ENCODE results near the gene PPP3R1.
A peak's percentile ranks its signal among the peaks of the same experiment; 100 is the strongest.
"Not testable (repeated sequence)": the region's sequence is repeated elsewhere in the genome, so short reads cannot be mapped to it uniquely, and the experiment has no call there.

The PPP3R1 gene

DNA sequence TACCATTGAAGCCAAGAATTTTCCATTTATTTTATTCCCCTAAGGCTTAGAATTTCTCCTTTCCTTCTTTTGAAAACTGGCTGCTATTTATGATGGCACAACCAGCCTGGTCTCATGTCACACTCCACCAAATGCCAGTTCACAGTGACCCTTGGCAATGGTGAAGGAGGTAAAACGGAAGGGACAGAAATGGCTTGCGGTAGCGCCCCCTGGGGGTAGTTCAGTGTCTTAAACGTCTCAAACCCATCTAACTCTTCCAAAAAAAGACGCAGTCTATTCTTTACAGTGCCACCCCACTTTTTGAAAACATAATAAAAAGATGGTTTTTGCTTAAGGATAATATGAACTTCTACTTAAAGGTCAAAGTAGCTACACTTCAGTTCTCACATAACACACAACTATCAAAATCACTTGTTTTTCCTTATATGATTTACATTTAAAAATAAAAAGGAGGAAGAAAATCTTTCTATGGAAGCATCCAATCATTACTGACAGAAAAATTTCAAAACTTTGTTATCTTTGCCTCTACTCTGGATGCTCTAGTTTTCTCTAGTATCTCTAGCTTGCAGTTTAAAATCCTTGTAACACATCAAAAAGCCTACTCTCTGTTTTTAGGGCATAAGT, 66.7 kb downstream of the PPP3R1 start:
- DNase-seq: peak; percentile 66

DNA sequence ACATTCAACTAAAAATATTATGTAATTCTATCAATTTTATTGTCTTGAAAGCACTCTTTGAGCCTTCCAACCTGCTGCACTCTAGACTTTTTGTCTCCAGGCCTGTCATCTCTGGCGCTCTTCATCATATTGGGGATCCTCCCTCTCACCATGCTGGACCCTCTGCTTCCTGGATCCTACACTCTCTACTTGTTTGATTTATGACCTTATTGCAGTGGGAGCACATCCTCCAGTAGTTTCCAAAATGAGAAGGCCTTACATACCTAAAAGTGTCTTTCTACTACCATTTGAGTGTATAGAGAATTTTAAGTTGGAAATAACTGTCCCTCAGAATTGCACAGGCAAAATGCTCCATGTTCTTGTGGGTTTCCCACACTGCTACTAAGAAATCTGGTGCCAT, 69.4 kb downstream of the PPP3R1 start:
- no peak for DNase-seq

DNA sequence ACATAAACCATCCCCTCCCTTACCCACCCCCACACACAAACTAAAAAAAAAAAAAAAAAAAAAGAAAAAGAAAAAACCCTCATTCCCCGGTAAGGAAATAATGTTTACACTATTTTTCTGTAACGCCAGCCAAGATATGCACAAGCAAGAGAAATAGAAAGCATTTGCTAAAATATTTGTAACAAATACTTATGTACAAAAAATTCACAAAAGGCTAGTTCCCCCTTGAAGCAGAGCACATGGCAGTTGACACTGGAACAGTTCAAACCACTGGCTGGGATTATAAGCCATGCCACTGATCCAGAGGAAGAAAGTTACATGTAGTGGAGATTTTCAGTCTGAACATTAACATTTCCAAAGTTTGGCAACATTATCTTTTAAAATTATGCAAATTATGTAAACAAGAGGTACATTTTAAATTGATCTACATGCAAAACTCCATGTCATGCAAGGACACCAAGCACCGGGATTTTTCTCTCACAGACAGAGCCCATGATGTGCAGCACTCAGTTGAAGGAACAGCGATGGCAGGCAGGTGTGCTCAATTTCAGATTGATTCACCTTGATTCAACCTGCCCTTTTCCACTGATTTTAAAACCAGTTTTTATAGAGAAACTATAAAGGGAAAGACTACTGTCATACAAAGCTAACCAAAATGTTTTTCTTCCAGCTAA, 73.2 kb downstream of the PPP3R1 start:
- no peak for DNase-seq

DNA sequence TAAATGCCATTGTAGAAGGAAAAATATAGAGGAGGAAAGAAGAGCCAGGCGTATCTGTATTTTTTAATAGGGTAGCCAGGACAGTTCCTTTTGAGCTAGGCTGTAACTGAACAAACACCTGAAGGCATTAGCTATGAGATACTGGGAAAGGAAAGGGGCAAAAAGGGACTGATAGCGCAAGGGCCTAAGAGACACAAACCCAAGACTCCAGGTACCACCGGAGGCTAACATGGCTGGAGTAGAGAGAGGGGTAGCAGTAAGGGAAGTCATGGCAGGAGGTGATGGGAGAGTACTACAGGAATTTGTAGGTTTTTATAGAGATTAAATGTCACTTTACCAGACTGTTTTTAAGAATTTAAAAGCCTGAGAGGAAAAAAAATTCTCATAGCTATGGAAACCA, 73.9 kb downstream of the PPP3R1 start:
- DNase-seq: no peak

DNA sequence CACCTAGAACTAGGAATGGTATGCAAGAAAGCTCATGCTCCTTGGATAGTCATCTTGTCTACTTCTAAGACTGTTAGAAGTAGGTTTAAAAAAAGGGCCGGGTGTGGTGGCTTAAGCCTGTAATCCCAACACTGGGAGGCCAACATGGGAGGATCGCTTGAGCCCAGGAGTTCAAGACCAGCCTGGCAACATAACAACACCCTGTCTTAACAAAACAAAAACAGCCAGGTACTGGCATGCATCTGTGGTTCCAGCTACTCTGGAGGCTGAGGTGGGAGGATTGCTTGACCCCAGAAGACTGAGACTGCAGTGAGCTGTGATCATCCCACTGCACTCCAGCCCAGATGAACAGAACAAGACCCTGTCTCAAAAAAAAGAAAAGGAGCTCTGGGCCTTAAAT, 74.8 kb downstream of the PPP3R1 start:
- no peak for DNase-seq

DNA sequence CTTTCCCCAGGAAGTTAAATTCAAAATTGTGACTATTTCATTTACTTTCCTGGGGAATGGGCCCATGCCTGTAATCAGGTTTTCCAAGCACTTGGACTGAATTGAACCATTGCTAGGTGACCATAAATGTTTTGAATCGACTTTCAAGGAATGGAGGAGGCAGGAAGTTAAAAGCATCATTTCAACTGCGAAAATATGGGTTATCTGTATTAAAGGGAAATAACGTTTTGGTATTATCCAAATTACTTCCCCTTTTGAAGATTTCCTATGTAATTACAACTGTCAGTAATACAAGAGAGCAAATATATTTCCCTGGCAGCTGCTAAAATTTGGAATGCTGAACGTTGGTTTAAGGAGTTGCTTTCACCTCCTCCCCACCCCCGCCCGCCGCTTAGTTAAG, 75.7 kb downstream of the PPP3R1 start:
- DNase-seq: no peak

DNA sequence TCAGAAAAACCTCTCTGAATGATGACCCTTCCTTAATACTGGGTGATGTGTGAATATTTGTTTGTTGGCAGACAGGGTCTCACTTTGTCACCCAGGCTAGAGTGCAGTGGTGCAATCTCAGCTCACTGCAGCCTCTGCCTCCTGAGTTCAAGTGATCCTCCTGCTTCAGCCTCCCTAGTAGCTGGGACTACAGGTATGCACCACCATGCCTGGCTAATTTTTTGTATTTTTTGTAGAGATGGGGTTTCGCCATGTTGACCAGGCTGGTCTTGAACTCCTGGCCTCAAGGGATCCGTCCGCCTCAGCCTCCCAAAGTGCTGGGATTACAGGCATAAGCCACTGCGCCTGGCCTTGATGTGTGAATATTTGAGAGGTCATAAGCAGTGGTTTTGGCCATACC, 77.1 kb downstream of the PPP3R1 start:
- not testable (repeated sequence) for DNase-seq

DNA sequence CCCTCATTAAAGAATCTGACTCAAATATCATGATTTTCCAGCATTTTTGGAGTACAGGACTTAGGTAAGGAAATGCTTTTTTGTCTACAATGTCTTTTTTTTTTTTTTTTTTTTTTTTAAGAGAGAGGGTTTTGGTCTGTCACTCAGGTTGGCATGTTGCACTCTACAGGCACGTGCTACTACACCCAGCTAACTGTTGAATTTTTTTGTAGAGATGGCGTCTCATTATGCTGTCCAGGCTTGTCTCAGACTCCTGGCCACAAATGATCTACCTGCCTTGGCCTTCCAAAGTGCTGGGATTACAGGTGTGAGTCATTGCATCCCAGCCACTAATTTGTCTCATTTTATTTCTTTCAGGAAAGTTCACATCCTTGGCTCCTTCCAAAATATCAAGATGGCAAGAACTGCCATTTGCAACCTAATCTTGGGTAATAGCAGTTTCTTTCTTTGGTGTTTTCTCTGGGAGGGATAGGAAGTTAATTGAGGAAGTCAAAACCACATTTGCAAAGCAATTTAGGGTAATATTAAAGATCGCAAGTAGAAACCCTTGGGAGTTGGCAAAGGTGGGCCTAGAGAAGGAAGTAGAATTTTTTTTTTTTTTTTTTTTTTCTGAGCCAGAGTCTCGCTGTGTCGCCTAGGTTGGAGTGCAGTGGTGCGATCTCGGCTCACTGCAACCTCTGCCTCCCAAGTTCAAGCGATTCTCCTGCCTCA, 79.2 kb downstream of the PPP3R1 start:
- DNase-seq: no peak

DNA sequence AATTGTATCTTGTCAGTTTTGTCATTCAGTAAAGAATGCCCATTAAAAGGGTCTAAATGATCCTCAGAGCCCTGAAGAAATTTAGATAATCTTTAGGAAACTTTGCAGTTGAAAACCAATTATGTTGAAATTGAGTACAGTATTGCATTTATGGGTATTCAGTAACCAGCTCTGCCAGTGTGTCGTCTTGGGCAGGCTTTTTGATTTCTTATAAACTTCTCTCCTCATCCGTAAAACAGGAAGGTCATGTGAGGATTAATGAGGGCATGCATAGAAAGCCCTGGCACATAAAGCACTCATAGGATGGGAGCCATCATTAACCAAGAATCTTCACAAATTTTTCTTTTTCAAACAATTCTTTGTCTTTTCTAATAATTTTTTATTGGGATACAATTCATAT, 79.8 kb downstream of the PPP3R1 start:
- no peak for DNase-seq

DNA sequence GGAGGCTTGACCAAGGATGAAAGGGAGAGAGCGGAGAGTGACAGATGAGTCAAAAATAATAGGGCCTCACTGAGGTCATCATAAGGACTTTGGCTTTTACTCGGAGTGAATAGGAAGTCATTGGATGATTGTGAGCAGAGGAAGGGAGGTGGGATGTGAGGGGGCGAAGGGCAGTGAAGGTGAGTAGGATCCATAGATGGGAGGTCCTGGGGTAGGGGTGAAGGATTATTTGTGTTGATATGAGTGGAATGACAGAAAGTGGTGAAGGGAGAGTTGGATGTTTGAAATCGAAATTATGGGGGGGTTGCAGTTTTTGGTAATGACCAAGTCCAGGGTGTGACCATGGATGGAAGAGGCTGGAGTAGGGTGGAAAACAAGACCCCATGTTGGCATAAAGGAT, 80.6 kb downstream of the PPP3R1 start:
- DNase-seq: no peak

DNA sequence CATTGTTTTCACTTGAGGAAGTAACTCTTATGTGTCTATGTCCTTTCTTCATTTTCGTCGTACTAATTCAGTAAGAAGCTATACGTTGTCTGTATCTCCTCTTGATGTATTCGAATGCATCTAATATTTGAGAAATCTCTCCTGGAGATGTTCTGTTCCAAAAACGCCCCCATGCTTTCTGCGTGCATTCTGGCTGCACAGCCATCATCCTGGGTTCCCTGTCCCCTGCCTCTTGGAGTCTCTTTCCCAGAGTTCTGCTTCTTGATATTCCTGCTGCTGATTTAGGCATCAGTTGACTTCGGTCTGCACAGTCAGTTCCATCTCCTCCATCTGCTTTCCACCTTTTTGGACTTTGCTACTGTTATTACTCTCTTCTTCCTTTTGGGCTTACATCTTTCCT, 81.2 kb downstream of the PPP3R1 start:
- DNase-seq: no peak

DNA sequence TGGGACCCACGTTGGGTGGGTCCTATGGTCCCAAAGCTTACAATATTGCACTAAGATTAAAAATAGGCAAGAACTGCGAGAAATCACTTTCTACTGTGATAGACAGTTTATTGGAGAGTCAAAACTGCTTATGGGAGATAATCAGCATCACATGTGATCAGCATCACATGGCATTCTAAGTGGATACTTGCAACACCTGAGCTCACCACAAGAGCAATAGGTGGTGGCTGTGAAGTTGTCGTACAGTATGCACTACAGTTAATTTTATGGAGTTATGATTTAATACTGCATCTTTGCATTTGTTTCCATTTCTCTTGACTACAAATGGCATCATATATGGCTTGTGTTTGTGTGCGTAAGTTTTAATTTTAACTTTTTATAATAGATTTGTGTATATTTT, 83.0 kb downstream of the PPP3R1 start:
- no peak for DNase-seq

DNA sequence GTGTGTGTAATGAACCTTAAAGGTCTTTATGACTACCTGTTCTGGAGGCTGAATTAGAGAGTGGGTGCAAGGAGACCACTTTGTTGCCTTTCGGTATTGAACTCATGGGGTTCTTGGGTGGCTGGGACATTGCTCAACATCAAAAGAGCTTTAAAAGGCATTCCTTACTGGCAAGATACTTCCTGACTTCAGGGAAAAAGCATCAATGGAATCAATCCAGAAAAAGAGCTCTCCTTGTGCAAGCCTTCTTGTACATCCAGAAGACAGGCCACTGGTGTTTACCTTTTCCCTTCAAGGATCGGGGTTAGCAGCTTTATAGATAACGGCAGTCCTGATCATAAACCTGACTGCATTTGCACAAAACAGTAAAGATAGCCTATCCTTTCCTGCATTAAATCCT, 85.1 kb downstream of the PPP3R1 start:
- DNase-seq: no peak

DNA sequence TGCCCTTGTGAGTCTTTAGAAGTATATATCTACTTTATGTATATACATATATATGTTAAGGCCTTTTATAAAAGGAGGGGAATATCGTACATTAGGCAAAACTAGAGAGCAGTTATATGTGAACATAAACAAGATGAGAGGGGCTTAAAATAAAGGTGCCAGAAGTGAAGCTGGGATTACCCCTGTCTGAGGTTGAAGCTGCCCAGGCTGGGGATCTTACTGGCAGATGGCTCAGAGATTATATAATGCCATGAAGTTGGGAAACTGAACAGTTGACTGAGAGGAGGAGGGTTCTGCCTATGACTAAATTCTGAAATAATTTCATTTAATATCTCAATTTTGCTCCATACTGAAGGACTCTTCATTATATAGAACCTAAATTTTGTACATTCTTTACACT, 88.7 kb downstream of the PPP3R1 start:
- no peak for DNase-seq

DNA sequence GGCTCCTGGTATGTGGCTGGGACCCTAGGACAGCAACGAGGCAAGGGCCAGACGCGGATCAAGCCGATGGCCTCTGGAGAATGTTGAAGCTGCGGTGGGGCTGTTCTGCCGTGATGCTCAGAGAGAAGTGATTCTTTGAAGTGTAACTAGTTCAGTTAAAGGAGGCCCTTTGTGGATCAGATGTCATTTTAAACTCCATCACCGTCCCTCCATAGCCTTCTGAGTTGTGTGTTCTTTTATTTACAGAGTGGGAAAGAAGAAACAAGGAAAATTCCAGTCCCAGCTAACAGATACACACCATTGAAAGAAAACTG, 94.2 kb downstream of the PPP3R1 start:
- DNase-seq: no peak

DNA sequence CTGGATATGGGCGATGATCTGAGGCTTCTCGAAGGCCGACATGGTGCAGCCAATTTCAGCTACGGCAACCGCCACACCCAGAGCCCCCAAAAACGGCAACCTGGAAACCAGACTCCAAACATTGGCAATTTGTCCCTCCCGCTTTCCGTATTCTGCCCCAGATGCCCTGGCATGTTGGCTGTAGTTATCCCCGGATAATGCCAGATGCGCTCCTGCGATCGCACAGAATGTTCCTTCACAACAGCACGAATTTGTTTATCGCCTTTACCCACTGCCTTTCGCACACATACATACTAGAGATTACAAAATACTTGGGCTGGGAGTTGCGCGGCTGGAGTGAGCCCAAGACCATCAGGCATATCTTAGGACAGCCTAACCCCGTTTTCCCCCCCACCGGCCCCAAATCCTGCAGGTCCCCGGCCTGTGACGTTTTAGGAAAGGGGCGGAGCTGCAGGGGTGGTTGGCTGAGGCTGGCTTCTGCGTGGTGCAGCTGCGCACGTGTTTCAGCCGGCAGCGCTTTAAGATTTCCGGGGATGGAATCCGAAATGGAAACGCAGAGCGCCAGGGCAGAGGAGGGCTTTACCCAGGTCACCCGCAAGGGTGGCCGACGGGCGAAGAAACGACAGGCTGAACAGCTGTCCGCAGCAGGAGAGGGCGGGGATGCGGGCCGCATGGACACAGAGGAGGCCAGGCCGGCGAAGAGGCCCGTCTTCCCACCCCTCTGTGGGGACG, 94.8 kb downstream of the PPP3R1 start, which contains the start of gene PNO1:
TSS of gene PNO1 (plus strand) at position 487 of the 732 bp plus-strand sequence. CDS start at position 534, 47 bp downstream.
- DNase-seq: peak; percentile 97

DNA sequence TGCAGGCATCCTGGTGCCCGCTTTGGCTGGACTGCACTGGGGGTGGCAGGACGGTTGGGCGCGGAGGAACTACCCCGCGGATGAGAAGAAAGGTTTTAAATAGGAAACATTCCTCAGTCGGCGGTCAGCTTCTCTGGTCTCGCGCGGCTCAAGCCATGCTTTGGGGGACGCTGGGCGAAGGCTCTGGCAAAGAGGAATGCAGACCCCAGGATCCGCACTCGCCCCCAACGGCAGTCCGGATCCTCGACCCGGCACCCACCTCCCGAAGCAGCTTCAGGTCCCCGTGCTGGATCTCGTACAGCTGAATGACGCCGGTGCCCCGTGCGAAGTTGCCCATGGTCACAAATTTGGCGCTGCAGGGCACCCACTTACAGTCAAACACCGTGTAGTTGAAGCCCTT, 95.3 kb downstream of the PPP3R1 start:
- no peak for DNase-seq

DNA sequence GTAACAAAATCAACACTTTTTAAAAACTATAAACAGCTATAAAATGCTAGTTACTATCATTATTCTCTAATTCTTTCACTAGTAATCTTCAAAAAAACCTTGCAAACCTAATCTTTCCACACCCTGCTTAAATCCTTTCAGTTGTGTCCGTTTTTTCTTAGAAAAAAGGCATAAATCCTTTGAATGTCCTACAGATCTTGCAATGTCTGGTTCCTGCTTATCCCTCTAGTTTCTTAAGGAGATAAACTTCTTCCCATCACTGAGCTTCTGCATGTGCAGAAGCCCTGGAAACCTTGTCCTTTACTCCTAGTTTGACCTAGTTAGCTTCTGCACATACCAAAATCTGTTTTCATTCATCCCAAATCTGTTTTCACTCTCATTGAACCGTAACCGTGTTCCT, 95.9 kb downstream of the PPP3R1 start:
- no peak for DNase-seq

DNA sequence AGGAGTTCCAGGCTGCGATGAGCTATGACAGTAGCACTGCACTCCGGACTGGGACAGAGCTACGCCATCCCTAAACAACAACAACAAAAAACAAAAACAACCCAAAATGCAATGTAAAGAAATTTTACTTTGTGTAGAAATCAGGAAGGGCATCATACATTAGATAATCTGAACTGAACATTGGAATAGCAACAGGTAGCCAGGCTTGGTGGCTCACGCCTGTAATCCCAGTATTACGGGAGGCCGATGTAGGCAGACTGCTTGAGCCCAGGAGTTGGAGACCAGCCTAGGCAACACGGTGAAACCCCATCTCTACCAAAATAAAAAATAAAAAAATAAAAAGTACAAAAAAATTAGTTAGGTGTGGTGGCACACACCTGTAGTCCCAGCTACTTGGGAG, 96.7 kb downstream of the PPP3R1 start:
- no peak for DNase-seq

DNA sequence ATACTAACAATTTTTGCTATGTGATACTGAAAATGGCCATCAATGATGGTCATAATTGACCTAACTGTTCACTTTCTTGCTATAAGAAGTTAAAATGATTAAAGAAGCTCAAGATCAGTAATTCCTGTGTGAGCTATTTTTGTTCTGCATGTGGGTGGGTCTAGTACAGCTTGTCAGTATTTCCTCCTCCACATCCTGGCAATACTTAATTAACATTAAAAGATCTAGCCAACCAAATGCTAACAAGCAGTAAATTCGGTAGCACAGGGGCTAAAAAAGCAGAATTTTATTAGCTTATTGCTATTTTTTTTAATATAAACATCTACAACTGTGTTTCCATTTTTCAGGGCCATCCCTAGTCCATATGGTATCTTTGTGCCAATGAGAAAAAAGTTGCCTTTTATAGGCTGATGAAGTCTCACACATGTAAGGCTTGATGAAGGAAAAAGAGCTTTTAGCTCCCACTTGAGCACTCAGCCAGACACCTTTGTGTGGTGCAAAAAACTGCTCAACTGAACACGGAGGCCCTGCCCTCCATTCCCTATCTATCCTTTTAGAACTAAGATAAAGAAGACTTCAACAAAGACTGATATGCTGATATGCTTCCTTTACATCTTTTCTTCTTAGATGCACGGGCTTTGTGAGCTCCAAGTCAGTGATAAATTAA, 99.5 kb downstream of the PPP3R1 start:
- no peak for DNase-seq

DNA sequence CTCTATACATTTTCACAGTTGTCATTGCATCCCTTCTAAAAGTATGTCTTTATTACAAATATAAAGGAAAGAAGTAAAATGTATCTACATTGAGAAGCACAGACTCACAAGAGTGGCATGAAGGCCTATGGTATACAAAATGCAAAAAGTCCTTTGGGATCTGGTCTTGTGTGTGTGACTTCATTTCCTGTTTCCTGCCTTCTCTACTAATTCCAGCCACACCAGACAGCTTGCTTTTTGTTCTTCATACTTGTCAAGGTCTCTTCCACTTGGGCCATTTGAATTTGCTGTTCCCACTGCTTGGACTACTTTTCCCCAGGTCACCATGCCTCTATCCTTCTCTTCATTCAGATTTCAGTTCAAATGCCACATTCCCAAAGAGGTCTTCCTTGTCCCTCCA, 101.3 kb downstream of the PPP3R1 start:
- DNase-seq: no peak

DNA sequence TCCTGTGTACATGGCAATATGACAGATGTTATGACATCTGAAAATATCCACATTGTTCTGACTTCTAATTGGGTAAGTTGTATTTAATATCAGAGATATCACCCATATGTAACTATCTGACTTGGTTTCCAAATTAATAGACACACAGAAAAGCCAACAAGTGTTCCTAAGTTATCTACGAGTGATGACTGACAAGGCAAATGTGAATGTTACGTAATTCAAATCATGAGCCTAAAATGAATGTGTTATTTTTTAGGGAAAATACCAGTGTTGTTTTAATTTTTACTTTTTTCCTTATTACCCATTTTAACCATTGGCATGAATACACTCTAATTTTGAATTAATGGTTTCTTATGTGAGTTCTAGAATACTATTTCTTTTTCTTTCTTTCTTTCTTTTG, 110.5 kb downstream of the PPP3R1 start:
- DNase-seq: no peak
